GM12878 (cell line): ENCODE results near the gene DPP6.

Experiments
- ATF2 ChIP-seq: IDR thresholded peaks from 2 replicates; pipeline ENCODE4 v1.6.1; 2012; ENCODE audit warnings: low read length, inconsistent platforms
- CEBPB ChIP-seq, 2 experiments: fragments of 150-350 bp in 1 of 2; IDR thresholded peaks; 2 replicates each; pipeline ENCODE4 v1.6.1; 2012 to 2014; ENCODE audit warnings: low read depth in 2 of 2, low read length in 2 of 2, borderline replicate concordance in 1 of 2, inconsistent platforms in 1 of 2
- CREB1 ChIP-seq: IDR thresholded peaks from 2 replicates; pipeline ENCODE4 v1.6.1; 2012; ENCODE audit warnings: low read depth, mild to moderate bottlenecking, inconsistent platforms
- CTCF ChIP-seq, 3 experiments: IDR thresholded peaks in 2 of 3; conservative IDR thresholded peaks in 1 of 3; 2 replicates each; pipeline ENCODE4 v1.5.1; 2011; ENCODE audit warnings: low read depth in 3 of 3, low read length in 3 of 3, mild to moderate bottlenecking in 3 of 3, control low read depth in 2 of 3, moderate library complexity in 2 of 3, inconsistent platforms in 1 of 3, mixed read lengths in 1 of 3; ENCODE audit not compliant: control insufficient read depth in 2 of 3, insufficient read depth in 1 of 3; ENCODE audit errors: extremely low read depth in 1 of 3
- ETV6 ChIP-seq, 2 experiments: fragments of 450-650 bp in 1 of 2; IDR thresholded peaks in 1 of 2; conservative IDR thresholded peaks in 1 of 2; 2 replicates each; pipeline ENCODE4 v1.6.1; 2014; ENCODE audit warnings: antibody characterized with exemption in 1 of 2, borderline replicate concordance in 1 of 2, low read depth in 1 of 2, mild to moderate bottlenecking in 1 of 2, moderate library complexity in 1 of 2
- EZH2 ChIP-seq: IDR thresholded peaks from 2 replicates; pipeline ENCODE4 v1.6.1; 2012; ENCODE audit warnings: low read depth, mild to moderate bottlenecking, control low read depth, inconsistent platforms, low read length, borderline replicate concordance; ENCODE audit not compliant: control insufficient read depth
- HDAC2 ChIP-seq: fragments of 200-600 bp; sonication (generic); IDR thresholded peaks from 2 replicates; pipeline ENCODE4 v1.6.1; 2017
- MYC ChIP-seq: IDR thresholded peaks from 2 replicates; pipeline ENCODE4 v1.6.1; 2011; ENCODE audit warnings: mild to moderate bottlenecking, low read length, moderate library complexity, inconsistent platforms; ENCODE audit not compliant: insufficient read depth, insufficient replicate concordance, insufficient read length, severe bottlenecking
- TBL1XR1 ChIP-seq: IDR thresholded peaks from 2 replicates; pipeline ENCODE4 v1.6.1; 2012; ENCODE audit warnings: low read depth, low read length, improper control_type of control experiment
- ZBTB11 ChIP-seq: fragments of 450-650 bp; formaldehyde crosslinking; IDR thresholded peaks from 2 replicates; pipeline ENCODE4 v1.5.0; 2022; ENCODE audit warnings: mild to moderate bottlenecking, missing genetic modification characterization
- ZNF274 ChIP-seq: IDR thresholded peaks from one replicate; pipeline ENCODE4 v1.8.0; 2011; ENCODE audit not compliant: insufficient read length, insufficient read depth
- ZNF384 ChIP-seq: IDR thresholded peaks from 2 replicates; pipeline ENCODE4 v1.6.1; 2012; ENCODE audit warnings: low read depth, mild to moderate bottlenecking, low read length, improper control_type of control experiment, borderline replicate concordance

GRCh38 chr7:154905615-154906014 is 853.4 kb downstream of the DPP6 start:
- no peak for TF ChIP-seq CTCF (IDR thresholded peaks at IDR 0.05 in 2 of 3, conservative IDR thresholded peaks at IDR 0.05 in 1 of 3; ENCODE audit: control insufficient read depth in 2 of 3, extremely low read depth in 1 of 3, insufficient read depth in 1 of 3, low read depth in 3 of 3, low read length in 3 of 3)
- no peak for TF ChIP-seq TBL1XR1
- no peak for TF ChIP-seq ZBTB11 (CRISPR knock-in tag)
- TF ChIP-seq ATF2, result no peak
- TF ChIP-seq MYC, result no peak
- no peak for TF ChIP-seq EZH2
- TF ChIP-seq ZNF384, result no peak
- no peak for TF ChIP-seq CEBPB (IDR thresholded peaks at IDR 0.05; ENCODE audit: borderline replicate concordance in 1 of 2, low read depth in 2 of 2, low read length in 2 of 2)
- TF ChIP-seq CREB1, result no peak
- TF ChIP-seq HDAC2, result no peak
- TF ChIP-seq ZNF274, result no peak
- no peak for TF ChIP-seq ETV6 (conservative IDR thresholded peaks at IDR 0.05 in 1 of 2, IDR thresholded peaks at IDR 0.05 in 1 of 2; ENCODE audit: borderline replicate concordance in 1 of 2, low read depth in 1 of 2)
